Sigmoid colon (tissue), 7 donors: ENCODE data around the gene TP73. TPM values are rescaled to one million over a fixed set of nuclear protein-coding genes. Genes with fewer than 3 reads are reported as not detected.

Experiments used
- DNase-seq: peaks from one replicate; pipeline ENCODE4 v3.0.0-alpha.2; 2019
- H3K27ac ChIP-seq, 4 donors: fragments of 200-600 bp; sonication (generic); one replicate each; pipeline ENCODE4 v1.5.1; 2016 to 2019; ENCODE audit warnings: mild to moderate bottlenecking in 1 of 4
- H3K27me3 ChIP-seq, 3 donors: fragments of 200-600 bp; sonication (generic); one replicate each; pipeline ENCODE4 v1.5.1; 2019; ENCODE audit warnings: mild to moderate bottlenecking in 1 of 3
- H3K36me3 ChIP-seq, 4 donors: fragments of 200-600 bp; sonication (generic); one replicate each; pipeline ENCODE4 v1.5.1; 2016 to 2019
- H3K4me1 ChIP-seq, 4 donors: fragments of 200-600 bp; sonication (generic); one replicate each; pipeline ENCODE4 v1.5.1; 2017 to 2019
- H3K4me3 ChIP-seq, 4 donors: fragments of 200-600 bp; sonication (generic); one replicate each; pipeline ENCODE4 v1.5.1; 2017 to 2019; ENCODE audit warnings: mild to moderate bottlenecking in 2 of 4, moderate library complexity in 1 of 4
- H3K9me3 ChIP-seq, 4 donors: fragments of 200-600 bp in 3 of 4; sonication (generic) in 3 of 4; one replicate each; pipeline versions ENCODE4 v1.5.1 to v1.6.1; 2013 to 2019
- CTCF ChIP-seq, 4 experiments: fragments of 450-650 bp in 3 of 4; fragments of 200-600 bp in 1 of 4; IDR thresholded peaks; one replicate each; pipeline ENCODE4 v1.5.1; 2016 to 2019; ENCODE audit warnings: antibody characterized with exemption in 4 of 4, mild to moderate bottlenecking in 3 of 4, moderate library complexity in 2 of 4
- EP300 ChIP-seq, 4 donors: sonication (generic); formaldehyde crosslinking; IDR thresholded peaks; one replicate each; pipeline ENCODE4 v1.6.1; 2017; ENCODE audit warnings: antibody characterized with exemption in 4 of 4
- POLR2A ChIP-seq, 2 donors: fragments of 450-650 bp; IDR thresholded peaks; one replicate each; pipeline ENCODE4 v1.6.1; 2016; ENCODE audit warnings: antibody characterized with exemption in 2 of 2, mild to moderate bottlenecking in 2 of 2, moderate library complexity in 2 of 2
- POLR2AphosphoS5 ChIP-seq, 4 donors: sonication (generic); formaldehyde crosslinking; IDR thresholded peaks; one replicate each; pipeline ENCODE4 v1.6.1; 2017; ENCODE audit warnings: antibody characterized with exemption in 4 of 4
- WGBS, 2 donors: extraction: QIAGEN DNeasy Blood & Tissue Kit; methylation state at CpG; one replicate each; pipeline ENCODE4 v1.1.7; 2013; 5-methylcytosine and 5-hydroxymethylcytosine counted together
- intact Hi-C: fragments of 100-400 bp; cut with DNase I; formaldehyde crosslinking; loops from one replicate; pipeline ENCODE4 v1.15.1; 2023
- polyA plus RNA-seq, 3 donors: library from polyadenylated mRNA; stranded (reverse); fragments of 200-250 nt; gene quantifications; one replicate each; pipeline ENCODE4 v1.2.3, GENCODE V29; 2013
- total RNA-seq, 4 donors: library from RNA; depleted of rRNA; stranded (reverse); fragments of >200 nt; gene quantifications; one replicate each; pipeline ENCODE4 v1.1.0, GENCODE V29; 2016
- donor health status: healthy with polysubstance abuse.
- donor health status: Bipolar disorder and iron deficiency.
- donor health status: healthy.

The TP73 gene
- total and polyA plus RNA-seq, 7 donors: 0.22 to 0.69 TPM; not detected in 5

- H3K4me3 ChIP-seq: no peak overlapping the region
- no peaks in the 10 kb centered on the region for H3K9me3 ChIP-seq
- no peak for TF ChIP-seq EP300 (IDR thresholded peaks at IDR 0.05)
- TF ChIP-seq POLR2AphosphoS5 (IDR thresholded peaks at IDR 0.05): no peak
- no peak for TF ChIP-seq POLR2A (IDR thresholded peaks at IDR 0.05)
- TF ChIP-seq CTCF (IDR thresholded peaks at IDR 0.05): no peak
- no peaks in the 10 kb centered on the region for H3K4me1 ChIP-seq
- no peak overlapping the region for H3K27ac ChIP-seq
- intact Hi-C loops: no loop called here
- no peaks in the 10 kb centered on the region for H3K36me3 ChIP-seq
- H3K27me3 ChIP-seq: peaks cover 27 to 82% (median 60%) of the 10 kb centered on the region in 3 donors
- DNase-seq: no peak
- 58 to 74% methylated on average over 24 of the region's 24 CpGs for WGBS, 2 donors
Measured at GRCh38 chr1:3711780-3712451, 59.6 kb downstream of the TP73 start.

GRCh38 chr1:3712573-3713535 is 60.5 kb downstream of the TP73 start:
- whole genome bisulfite sequencing, 2 donors: 42 to 67% methylated on average over 19 of the region's 19 CpGs
- Histone ChIP-seq H3K36me3 (no peaks in the 10 kb centered on the region), H3K9me3 (no peaks in the 10 kb centered on the region), H3K4me1 (peaks cover 0 to 3% (median 0%) of the 10 kb centered on the region in 4 donors), H3K27ac (no peak overlapping the region), H3K27me3 (peaks cover 27 to 82% (median 60%) of the 10 kb centered on the region in 3 donors), H3K4me3 (no peak overlapping the region)
- no peak for DNase-seq
- TF ChIP-seq POLR2AphosphoS5 (IDR thresholded peaks at IDR 0.05) (no peak), EP300 (IDR thresholded peaks at IDR 0.05) (no peak), CTCF (IDR thresholded peaks at IDR 0.05) (no peak), POLR2A (IDR thresholded peaks at IDR 0.05) (no peak)
- intact Hi-C loops: no loop called here

DNA sequence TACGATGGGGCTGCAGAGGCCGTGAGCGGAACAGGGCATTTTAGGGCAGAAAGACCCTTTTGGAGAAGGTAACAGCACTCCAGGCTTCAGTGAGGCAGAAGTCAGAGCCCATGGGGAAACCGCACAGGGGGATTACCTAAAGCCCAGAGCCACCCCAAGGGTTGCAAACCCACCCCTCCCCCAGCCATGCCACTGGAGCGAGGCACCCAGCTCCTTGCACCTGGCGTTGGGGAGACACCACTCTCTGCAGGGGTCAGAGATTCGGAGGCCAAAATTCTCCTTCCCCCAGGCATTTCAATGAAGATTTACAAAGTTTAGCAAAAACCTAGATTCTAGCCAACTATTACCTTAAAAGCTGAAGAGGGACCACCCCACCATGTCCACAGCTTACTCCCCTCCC is 61.5 kb downstream of the TP73 start:
- intact Hi-C loops: no loop called here
- no peaks in the 10 kb centered on the region for H3K9me3 ChIP-seq
- no peak for TF ChIP-seq POLR2AphosphoS5 (IDR thresholded peaks at IDR 0.05)
- no peak for TF ChIP-seq EP300 (IDR thresholded peaks at IDR 0.05)
- no peak for TF ChIP-seq CTCF (IDR thresholded peaks at IDR 0.05)
- no peak for TF ChIP-seq POLR2A (IDR thresholded peaks at IDR 0.05)
- no peak overlapping the region for H3K27ac ChIP-seq
- WGBS, 2 donors: 80 to 92% methylated on average over 7 of the region's 7 CpGs
- no peaks in the 10 kb centered on the region for H3K36me3 ChIP-seq
- no peak for DNase-seq
- H3K4me3 ChIP-seq: no peak overlapping the region
- peaks cover 24 to 80% (median 58%) of the 10 kb centered on the region in 3 donors for H3K27me3 ChIP-seq
- peaks cover 0 to 6% (median 0%) of the 10 kb centered on the region in 4 donors for H3K4me1 ChIP-seq

DNA sequence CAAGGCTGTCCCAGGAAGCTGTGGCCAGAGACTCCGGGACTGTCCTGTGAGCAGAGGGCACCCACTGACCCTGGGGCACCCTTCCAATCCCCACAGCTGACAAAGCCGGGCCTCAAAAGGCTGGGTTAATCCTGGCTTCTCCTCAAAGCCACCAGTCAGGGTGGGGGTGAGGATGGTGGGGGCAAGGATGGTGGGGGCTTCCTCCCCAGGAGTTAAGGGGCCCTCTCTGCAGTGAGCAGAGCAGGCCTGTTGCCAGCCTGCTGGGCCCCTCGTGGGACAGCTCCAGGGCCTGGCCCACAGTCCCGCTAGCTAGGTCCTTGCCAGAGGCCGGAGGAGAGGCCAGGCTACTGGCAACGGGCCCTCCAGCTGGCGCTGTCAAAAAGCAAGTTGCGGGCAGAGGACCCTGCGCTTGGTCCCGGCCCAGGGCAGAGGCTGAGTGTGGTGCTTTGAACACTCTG is 62.0 kb downstream of the TP73 start:
- Histone ChIP-seq H3K36me3 (no peaks in the 10 kb centered on the region), H3K4me1 (peaks cover 0 to 6% (median 0%) of the 10 kb centered on the region in 4 donors), H3K9me3 (no peaks in the 10 kb centered on the region), H3K4me3 (no peak overlapping the region), H3K27me3 (peaks cover 21 to 80% (median 54%) of the 10 kb centered on the region in 3 donors), H3K27ac (no peak overlapping the region)
- DNase-seq: no peak
- intact Hi-C loops: no loop called here
- 67 to 74% methylated on average over 10 of the region's 10 CpGs for WGBS, 2 donors
- TF ChIP-seq POLR2A (IDR thresholded peaks at IDR 0.05): no peak
- no peak for TF ChIP-seq POLR2AphosphoS5 (IDR thresholded peaks at IDR 0.05)
- TF ChIP-seq EP300 (IDR thresholded peaks at IDR 0.05): no peak

- Histone ChIP-seq H3K4me1 (peaks cover 0 to 6% (median 0%) of the 10 kb centered on the region in 4 donors), H3K36me3 (no peaks in the 10 kb centered on the region), H3K27me3 (peaks cover 18 to 78% (median 49%) of the 10 kb centered on the region in 3 donors), H3K9me3 (no peaks in the 10 kb centered on the region), H3K27ac (no peak overlapping the region), H3K4me3 (no peak overlapping the region)
- intact Hi-C loops: no loop called here
- 72 to 78% methylated on average over 10 of the region's 10 CpGs for WGBS, 2 donors
- TF ChIP-seq POLR2AphosphoS5 (IDR thresholded peaks at IDR 0.05) (no peak), POLR2A (IDR thresholded peaks at IDR 0.05) (no peak), EP300 (IDR thresholded peaks at IDR 0.05) (no peak), CTCF (IDR thresholded peaks at IDR 0.05) (no peak)
- DNase-seq: no peak
Measured at GRCh38 chr1:3714814-3715213, 62.5 kb downstream of the TP73 start.
